GM21381 (cell line): ENCODE results near the gene SWAP70.

Source experiments
- ATAC-seq: cut with Tn5 transposase; IDR thresholded peaks from one replicate; pipeline ENCODE4 v1.9.1; 2021; ENCODE audit warnings: mild to moderate bottlenecking, moderate library complexity; ENCODE audit not compliant: unreplicated experiment

Gene SWAP70

GRCh38 chr11:9748361-9748970 lies 84.6 kb downstream of the SWAP70 start:
- ATAC-seq: peak; percentile 63

DNA sequence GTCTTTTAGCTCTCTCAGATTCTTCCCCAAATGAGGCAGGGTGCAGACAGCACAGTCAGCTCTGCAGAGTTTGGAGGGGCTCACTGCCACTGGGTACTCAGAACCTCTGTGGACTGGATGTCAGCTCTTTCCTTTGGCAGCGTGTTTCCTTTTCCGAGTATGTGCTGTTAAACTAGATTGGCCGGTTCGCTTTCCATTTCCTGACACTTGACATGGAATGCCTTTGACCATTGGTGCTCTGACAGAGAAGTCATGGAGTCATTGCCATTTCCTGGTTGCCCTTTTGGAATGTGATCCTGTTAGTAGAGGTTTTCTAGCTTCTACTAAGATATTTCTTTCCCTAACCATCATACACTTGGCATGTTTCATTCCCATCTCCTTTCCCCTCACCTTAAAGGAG lies 86.7 kb downstream of the SWAP70 start:
- ATAC-seq: no peak

- no peak for ATAC-seq
Measured at GRCh38 chr11:9752091-9752490, 88.2 kb downstream of the SWAP70 start.

- no peak for ATAC-seq
Measured at GRCh38 chr11:9753021-9753420, 89.1 kb downstream of the SWAP70 start.

DNA sequence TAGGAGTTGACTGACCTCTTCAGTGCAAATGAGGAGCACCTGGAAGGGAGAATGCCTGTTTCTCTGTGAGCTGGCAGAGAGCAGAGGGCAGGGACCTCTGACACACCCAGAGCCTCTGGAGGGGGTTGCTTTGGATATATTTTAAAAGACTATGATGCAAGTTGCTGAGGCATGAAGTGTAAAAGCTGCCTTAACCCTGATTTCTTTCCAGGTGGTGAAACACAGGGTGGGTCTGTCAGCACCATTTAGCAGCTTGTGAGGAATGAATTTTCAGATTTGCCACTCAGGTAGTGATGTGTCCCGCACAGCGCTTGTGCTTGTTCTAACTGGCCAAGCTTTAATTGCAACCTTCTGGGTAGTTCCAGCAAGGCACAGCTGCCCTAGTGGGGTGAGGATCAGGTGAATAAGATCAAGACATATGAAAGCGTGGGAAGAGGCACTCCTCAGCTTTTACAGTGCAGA lies 90.2 kb downstream of the SWAP70 start:
- no peak for ATAC-seq

DNA sequence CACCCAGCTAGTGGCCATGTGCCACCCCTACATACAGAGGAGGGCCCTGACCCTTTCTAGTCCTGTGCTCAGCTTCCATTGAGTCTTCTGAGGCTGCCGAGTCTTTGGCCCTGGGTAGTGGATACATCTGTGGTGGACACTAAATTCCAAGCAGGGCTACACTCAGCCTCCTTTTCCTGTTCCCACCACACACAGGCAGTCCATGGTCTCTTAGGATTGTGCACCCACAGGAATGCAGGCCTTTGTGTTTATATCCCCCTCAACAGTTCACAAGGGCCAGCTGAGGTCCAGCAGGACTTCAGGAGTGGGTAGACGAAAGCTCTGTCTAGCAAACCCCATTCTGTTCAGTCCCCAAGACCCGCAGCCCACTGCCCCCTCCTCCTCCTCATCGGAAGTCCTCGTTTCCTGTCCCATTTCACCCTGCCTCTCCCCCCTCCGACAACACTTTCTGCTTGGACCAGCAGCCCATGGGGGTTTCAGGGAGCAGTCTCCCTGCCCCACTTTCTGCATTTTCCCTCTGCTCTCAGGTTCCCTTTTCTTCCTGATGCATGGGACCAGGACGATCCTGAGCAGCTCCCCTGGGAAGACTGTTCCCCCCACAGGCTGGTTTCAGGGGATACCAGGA lies 91.8 kb downstream of the SWAP70 start:
- ATAC-seq: no peak

DNA sequence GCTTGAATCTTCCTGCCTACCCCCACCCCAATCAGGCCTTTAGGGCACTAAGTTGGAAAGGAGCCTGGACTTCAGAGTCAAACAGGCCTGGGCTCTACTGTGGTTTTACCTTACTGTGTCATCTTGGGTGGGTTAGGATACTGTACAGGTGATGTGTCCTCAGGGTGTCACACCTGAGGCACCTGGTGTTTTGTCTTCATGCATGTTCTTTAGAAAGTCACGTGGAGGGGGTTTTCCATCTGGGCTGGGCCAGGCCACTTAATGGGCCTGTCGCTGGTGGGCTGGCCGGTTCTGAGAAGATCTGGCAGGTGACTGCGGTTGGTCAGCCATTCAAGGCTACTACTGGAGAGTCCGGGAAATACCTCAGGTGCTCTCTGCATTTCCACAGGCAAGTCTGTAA lies 92.6 kb downstream of the SWAP70 start:
- no peak for ATAC-seq

DNA sequence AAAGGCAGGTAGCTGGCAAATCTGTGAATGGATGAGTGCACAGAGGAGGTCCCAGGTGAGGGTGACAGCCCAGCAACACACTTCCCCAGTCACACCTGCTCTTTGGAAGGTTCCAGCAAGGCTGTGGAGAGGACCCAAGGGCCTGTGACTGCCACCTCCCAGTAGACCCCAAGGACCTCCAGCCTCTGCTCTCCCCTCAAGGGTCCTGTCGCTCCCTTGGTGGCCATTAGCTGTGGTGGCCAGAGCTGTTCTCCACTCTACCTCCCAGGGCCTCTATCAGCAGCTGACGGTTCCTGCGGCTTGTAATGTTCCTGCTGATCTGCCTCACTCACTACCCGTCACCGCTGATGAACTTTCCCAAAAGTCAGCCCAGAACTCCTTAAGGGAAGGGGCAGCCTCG lies 93.0 kb downstream of the SWAP70 start:
- no peak for ATAC-seq

GRCh38 chr11:9757809-9758636 lies 94.1 kb downstream of the SWAP70 start:
- ATAC-seq: peak; percentile 63

- peak; percentile 35 for ATAC-seq
Measured at GRCh38 chr11:9758637-9759518, 95.0 kb downstream of the SWAP70 start.

DNA sequence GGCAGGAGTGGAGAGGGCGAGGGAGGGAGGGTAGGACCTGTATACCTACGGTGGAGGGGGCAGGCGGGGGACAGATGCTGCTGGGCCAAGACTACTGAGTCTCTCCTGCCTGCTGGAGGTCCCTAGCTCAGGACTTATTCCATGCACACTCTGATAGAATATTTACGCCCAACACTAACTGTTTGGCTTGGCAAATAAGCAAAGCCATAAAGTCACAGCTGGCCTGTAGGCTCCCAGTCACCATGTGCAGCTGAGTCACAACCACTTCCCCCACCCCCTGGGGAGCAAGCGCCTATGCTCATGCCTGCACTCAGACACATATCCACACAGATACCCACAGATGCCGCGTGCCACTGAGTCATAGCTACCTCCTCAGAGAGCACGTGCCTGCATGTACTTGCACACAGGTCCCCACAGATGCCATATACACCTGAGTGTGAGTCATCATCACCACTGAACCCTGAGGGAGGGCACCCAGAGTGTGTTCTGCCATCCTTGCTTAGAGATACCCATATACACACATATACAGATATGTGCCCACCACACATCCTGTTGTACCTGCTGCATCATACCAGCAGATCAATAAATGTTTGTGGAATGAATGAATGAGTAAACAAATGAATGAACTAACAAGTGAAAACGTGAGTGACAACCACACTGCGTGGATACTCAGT lies 95.8 kb downstream of the SWAP70 start:
- peak; percentile 26 for ATAC-seq

GRCh38 chr11:9760193-9760575 lies 96.3 kb downstream of the SWAP70 start:
- ATAC-seq: no peak

GRCh38 chr11:9761441-9761945 lies 97.6 kb downstream of the SWAP70 start:
- no peak for ATAC-seq

DNA sequence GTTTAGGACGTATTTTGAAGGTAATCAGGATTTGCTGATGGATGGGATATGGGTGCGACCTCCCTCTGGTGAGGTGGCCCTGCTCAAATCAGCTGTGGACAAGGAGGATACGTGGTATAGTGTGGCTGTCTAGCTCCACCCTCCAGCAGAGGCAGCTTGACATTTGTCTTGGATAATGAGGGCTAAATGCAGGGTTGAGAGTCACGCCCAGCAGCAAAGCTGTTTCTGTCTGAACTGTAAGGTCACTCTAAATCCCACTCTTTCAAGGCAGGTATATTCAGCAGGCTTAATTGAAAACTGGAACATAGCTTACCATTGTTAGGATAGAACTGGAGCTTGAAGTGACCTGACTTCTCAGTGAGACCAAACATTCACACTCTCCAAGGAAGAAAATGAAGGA lies 98.7 kb downstream of the SWAP70 start:
- no peak for ATAC-seq

- no peak for ATAC-seq
Measured at GRCh38 chr11:9763301-9763700, 99.4 kb downstream of the SWAP70 start.

- no peak for ATAC-seq
Measured at GRCh38 chr11:9765320-9766101, 101.6 kb downstream of the SWAP70 start.

GRCh38 chr11:9769621-9770020 lies 105.7 kb downstream of the SWAP70 start:
- no peak for ATAC-seq

- ATAC-seq: no peak
Measured at GRCh38 chr11:9771071-9771511, 107.2 kb downstream of the SWAP70 start.

- no peak for ATAC-seq
Measured at GRCh38 chr11:9772218-9772617, 108.3 kb downstream of the SWAP70 start.
